ENCODE measurements around the gene PRKAR1B.

PRKAR1B gene

DNA sequence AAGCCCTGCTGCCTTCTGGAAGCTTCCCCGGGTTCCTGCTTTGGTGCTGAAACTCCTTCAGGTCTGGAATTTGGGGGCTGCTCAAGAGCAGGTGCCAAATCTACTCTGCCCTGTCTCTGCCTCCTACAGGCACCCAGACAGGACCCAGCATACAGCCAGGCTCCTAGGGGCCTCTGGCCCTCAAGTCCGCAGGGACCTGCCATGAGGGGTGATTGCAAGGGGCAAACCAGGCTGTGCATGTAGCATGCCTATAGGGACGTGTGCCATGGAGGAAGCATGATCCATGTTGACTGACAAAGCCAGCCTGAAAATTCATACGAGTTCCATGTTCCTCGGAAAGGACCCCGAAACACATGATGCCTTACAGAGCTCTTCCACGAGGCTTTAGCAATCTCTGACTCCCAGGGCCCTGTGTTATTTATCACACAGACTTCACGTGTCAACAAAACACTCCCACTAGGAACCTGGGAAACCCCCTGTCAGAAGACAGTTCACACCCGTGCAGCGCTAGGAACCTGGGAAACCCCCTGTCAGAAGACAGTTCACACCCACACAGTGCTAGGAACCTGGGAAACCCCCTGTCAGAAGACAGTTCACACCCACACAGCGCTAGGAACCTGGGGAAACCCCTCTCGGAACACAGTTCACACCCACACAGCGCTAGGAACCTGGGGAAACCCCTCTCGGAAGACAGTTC is 75.9 kb downstream of the PRKAR1B start:
- TF ChIP-seq, protein P1, sequence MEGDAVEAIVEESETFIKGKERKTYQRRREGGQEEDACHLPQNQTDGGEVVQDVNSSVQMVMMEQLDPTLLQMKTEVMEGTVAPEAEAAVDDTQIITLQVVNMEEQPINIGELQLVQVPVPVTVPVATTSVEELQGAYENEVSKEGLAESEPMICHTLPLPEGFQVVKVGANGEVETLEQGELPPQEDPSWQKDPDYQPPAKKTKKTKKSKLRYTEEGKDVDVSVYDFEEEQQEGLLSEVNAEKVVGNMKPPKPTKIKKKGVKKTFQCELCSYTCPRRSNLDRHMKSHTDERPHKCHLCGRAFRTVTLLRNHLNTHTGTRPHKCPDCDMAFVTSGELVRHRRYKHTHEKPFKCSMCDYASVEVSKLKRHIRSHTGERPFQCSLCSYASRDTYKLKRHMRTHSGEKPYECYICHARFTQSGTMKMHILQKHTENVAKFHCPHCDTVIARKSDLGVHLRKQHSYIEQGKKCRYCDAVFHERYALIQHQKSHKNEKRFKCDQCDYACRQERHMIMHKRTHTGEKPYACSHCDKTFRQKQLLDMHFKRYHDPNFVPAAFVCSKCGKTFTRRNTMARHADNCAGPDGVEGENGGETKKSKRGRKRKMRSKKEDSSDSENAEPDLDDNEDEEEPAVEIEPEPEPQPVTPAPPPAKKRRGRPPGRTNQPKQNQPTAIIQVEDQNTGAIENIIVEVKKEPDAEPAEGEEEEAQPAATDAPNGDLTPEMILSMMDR (IDR thresholded peaks at IDR 0.05; ENCODE audit: low read depth, low read length) = no peak
- no peak overlapping the region for H3K4me3 ChIP-seq (replicated peaks in 1 of 2; ENCODE audit: low read depth in 2 of 2, low read length in 2 of 2)
- no peak for DNase-seq (ENCODE audit: low read depth in 2 of 2)

DNA sequence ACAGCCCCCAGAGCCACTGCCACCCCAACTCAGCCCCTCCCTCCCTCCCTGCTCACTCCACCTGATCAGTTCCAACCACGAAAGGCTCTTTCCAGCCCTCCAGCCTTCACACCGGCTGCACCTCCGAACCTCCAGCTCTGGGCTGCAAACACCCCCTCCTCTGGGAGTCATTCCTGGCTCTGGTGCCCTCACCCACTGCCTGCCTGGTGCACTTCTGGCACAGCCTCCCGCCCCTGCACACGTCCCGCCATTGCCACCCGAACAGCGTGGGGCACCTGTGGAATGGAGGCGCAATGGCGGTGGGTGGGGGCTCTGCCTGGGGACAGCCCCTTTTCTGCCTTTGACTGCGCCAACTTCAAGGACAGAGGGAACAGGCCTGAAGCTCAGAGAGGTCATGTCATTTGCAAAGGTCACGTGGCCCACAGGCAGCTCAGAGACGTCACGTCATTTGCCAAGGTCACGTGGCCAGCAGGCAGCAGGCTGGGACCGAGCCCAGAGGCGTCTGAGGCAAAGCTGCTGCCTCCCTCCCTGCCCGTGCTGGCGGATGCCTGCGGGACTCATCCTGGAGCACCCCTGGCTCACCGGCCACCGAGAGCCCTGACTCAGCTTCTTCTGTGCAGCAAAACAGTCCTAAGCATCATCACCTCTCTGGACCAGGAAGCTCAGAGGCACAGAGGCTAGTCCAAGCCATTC is 76.6 kb downstream of the PRKAR1B start:
- TF ChIP-seq, protein P1 (IDR thresholded peaks at IDR 0.05; ENCODE audit: low read depth, low read length) = no peak
- no peak for DNase-seq (ENCODE audit: low read depth in 2 of 2)
- no peak overlapping the region for H3K4me3 ChIP-seq (replicated peaks in 1 of 2; ENCODE audit: low read depth in 2 of 2, low read length in 2 of 2)

DNA sequence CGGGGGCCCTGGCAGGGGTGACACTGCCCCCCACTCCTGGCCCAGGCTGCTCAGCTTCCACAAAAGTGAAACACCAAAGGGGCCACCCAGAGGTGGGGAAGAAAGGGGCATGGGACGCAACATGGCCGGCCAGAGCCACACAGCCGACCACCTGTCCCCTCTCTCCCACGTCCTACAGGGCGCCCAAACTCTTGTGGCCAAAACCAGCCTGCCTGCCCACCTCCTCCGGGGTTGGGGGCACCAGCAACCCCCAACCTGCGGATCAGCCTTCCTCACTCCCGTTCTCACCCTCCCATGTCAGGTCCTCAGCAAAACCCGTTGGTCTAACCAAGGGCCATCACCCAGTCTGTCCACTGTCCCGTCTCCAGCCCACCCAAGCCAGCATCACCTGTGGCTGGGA is 80.1 kb downstream of the PRKAR1B start:
- TF ChIP-seq, protein P1 (IDR thresholded peaks at IDR 0.05; ENCODE audit: low read depth, low read length) = no peak
- DNase-seq (ENCODE audit: low read depth in 2 of 2) = no peak
- no peak overlapping the region for H3K4me3 ChIP-seq (replicated peaks in 1 of 2; ENCODE audit: low read depth in 2 of 2, low read length in 2 of 2)

DNA sequence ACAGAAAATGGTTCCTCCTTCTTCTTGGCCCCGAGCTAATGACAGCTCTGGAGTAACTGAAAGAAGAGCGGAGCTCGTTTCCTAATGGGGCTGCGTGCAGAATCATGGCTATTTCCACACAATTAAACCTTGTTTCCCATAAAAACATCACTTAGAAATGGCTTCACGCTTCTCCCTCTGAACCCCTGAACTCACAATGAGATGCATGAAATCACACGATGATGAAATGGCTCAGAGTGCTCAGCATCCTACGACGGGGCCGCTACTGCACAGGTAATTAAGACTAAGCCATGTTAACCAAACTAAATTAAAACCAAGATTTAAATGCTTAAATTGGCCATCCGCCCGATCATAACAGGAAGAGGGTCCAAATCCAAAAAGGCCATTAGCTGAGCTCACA is 80.6 kb downstream of the PRKAR1B start:
- no peak overlapping the region for H3K4me3 ChIP-seq (replicated peaks in 1 of 2; ENCODE audit: low read depth in 2 of 2, low read length in 2 of 2)
- TF ChIP-seq, protein P1 (IDR thresholded peaks at IDR 0.05; ENCODE audit: low read depth, low read length) = no peak

DNA sequence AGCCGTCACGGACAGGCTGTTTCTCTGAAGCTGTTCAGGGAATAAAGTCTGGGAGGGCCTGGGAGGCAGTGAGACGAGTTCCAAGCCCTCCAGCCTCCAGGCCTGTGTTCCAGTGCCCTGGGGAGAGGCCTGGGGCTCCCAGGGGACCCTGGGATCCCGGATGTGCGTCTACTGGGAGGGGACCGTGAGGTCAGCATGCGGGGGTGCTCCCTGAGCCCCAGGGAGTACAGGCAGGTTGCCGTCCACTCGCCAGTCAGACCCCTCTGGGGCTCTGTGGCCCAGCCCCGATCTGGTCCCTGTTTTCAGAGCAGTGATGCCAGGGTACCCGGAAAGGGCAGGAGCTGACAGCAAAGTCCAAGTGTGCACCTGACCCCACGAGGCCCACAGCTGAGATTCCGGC is 81.5 kb downstream of the PRKAR1B start:
- H3K4me3 ChIP-seq (replicated peaks in 1 of 2; ENCODE audit: low read depth in 2 of 2, low read length in 2 of 2) = no peak overlapping the region
- DNase-seq (ENCODE audit: low read depth in 2 of 2) = no peak
- TF ChIP-seq, protein P1 (IDR thresholded peaks at IDR 0.05; ENCODE audit: low read depth, low read length) = no peak

More for the DNA sequence above, 80.6 kb downstream of the PRKAR1B start:
- no peak for DNase-seq (ENCODE audit: low read depth in 2 of 2)

DNA sequence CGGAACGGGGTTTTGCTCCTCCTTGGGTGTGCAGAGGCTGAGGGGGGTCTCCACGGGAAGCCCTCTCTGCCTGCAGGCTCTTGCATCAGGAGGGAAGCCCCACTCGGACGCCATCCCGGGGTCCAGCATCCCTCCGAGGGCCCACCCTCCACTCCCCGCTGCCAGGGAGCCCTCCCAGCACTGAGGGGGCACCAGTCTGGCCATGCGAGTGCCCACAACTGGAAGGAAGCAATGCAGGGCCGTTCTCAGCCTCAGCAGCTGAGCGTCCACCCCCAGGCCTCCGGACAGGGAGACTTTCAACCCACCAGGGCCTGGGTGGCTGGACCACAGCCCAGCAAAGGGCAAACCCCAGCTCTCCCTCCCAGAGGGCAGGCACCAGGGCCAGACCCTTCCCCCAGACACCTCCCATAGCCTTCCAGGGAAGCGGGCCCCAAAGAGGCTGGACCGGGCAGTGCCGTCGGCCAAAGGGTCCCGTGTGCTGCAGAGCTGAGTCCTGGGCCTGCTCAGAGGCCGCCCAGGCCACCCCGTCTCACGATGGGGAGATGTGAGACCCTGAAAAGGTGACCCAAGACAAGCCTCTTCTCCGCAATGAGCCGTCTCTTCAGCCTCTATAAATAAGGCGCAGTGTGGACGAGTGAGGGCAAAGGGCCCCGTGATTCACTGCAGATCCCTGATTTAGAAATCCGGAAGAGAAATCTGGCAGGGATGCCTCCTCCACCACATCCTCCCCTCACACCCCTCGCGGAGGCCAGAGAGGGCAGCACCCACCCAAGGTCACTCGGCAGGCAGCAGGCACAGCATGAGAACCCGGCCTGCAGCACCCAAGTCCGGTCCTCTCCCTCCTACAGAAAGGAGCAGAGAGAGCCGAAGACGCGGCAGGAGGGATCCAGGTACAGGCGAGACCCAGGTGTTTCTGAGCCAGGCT is 82.4 kb downstream of the PRKAR1B start:
- DNase-seq (ENCODE audit: low read depth in 2 of 2) = peak in 1 of 2 donors; percentile 13
- H3K4me3 ChIP-seq (replicated peaks in 1 of 2; ENCODE audit: low read depth in 2 of 2, low read length in 2 of 2) = no peak overlapping the region
- TF ChIP-seq, protein P1 (IDR thresholded peaks at IDR 0.05; ENCODE audit: low read depth, low read length) = no peak
